Right lobe of liver (tissue), 6 donors: ENCODE data around the gene BPIFB6. TPM values are rescaled to one million over a fixed set of nuclear protein-coding genes. Genes with fewer than 3 reads are reported as not detected.

Source experiments
- ATAC-seq, 4 donors: fragments of 200-7000 bp; cut with Tn5 transposase; one replicate each; pipeline ENCODE4 v1.9.1; 2020; ENCODE audit warnings: mild to moderate bottlenecking in 4 of 4, moderate library complexity in 4 of 4
- DNase-seq, 3 donors: peaks; one replicate each; pipeline ENCODE4 v3.0.0-alpha.2; 2020
- H3K27ac ChIP-seq, 3 donors: fragments of 200-600 bp; one replicate each; pipeline ENCODE4 v1.8.0; 2022
- H3K27me3 ChIP-seq, 2 donors: fragments of 200-600 bp; one replicate each; pipeline ENCODE4 v1.8.0; 2022
- H3K36me3 ChIP-seq, 4 donors: fragments of 200-600 bp; sonication (generic) in 1 of 4; one replicate each; pipeline versions ENCODE4 v1.5.1 to v1.8.0; 2017 to 2022; ENCODE audit warnings: control low read depth in 1 of 4
- H3K4me1 ChIP-seq, 4 donors: fragments of 200-600 bp; sonication (generic) in 1 of 4; one replicate each; pipeline versions ENCODE4 v1.5.1 to v1.8.0; 2017 to 2022; ENCODE audit warnings: control low read depth in 1 of 4
- H3K4me3 ChIP-seq, 3 donors: fragments of 200-600 bp; one replicate each; pipeline ENCODE4 v1.8.0; 2022
- H3K9me3 ChIP-seq, 4 donors: fragments of 200-600 bp; sonication (generic) in 1 of 4; one replicate each; pipeline versions ENCODE4 v1.5.1 to v1.8.0; 2017 to 2022; ENCODE audit warnings: control low read depth in 1 of 4
- CTCF ChIP-seq, 4 donors: fragments of 200-600 bp in 3 of 4; fragments of 450-650 bp in 1 of 4; IDR thresholded peaks; one replicate each; pipeline versions ENCODE4 v1.5.1 to v1.8.0; 2016 to 2022; ENCODE audit warnings: antibody characterized with exemption in 4 of 4, mild to moderate bottlenecking in 2 of 4
- POLR2A ChIP-seq: fragments of 450-650 bp; IDR thresholded peaks from one replicate; pipeline ENCODE4 v1.6.1; 2017; ENCODE audit warnings: antibody characterized with exemption, mild to moderate bottlenecking
- WGBS: methylation state at CpG from one replicate; pipeline ENCODE4 v1.1.6; 2018; ENCODE audit warnings: low coverage, low lambda C conversion rate; ENCODE audit not compliant: insufficient coverage; ENCODE audit errors: missing lambda C conversion rate; 5-methylcytosine and 5-hydroxymethylcytosine counted together
- intact Hi-C, 2 donors: fragments of 100-400 bp; cut with DNase I; formaldehyde crosslinking; loops; one replicate each; pipeline versions ENCODE4 v1.11.2 to v1.14.1; 2022
- total RNA-seq, 6 experiments: library from RNA; depleted of rRNA in 2 of 6; stranded (reverse); fragments of >200 nt in 2 of 6; fragmentation: NEBNext Ultra II Directional in 3 of 6; extraction: Animal tissue kit (Norgen Biotek cat#: 25700) in 3 of 6; gene quantifications; one replicate each; pipeline versions ENCODE4 v1.1.0 to v1.2.4, GENCODE V29; 2016 to 2023
- donor health status: DM: no; HTN: yes; CAD: no.
- donor health status: DM: no; HTN: no; CAD: no.
- donor health status: DM: no; HTN: no; CAD: no.
- donor health status: DM: no; HTN: yes; CAD: no.
- donor health status: DM: no; HTN: yes; CAD: no.

BPIFB6 gene
- total RNA-seq, 6 experiments from 2014 or later = not detected

- no peak overlapping the region for H3K4me3 ChIP-seq
- no peak for DNase-seq
- H3K9me3 ChIP-seq = no peaks in the 10 kb centered on the region
- H3K27me3 ChIP-seq = no peaks in the 10 kb centered on the region
- ATAC-seq = no peak
- no peak overlapping the region for H3K27ac ChIP-seq
- TF ChIP-seq CTCF (IDR thresholded peaks at IDR 0.05) (no peak), POLR2A (no peak)
- intact Hi-C loops = loop anchor here in 1 of 2 donors (10.0 kb wide), 1 partner anchor 113 kb away; no protein-coding TSS in a partner anchor
- H3K4me1 ChIP-seq = no peaks in the 10 kb centered on the region
- WGBS = 83% methylated on average over 2 of the region's 3 CpGs
- H3K36me3 ChIP-seq = no peaks in the 10 kb centered on the region
Measured at GRCh38 chr20:33091693-33092092, 60.2 kb downstream of the BPIFB6 start.

- Histone ChIP-seq H3K4me1 (no peaks in the 10 kb centered on the region), H3K4me3 (no peak overlapping the region), H3K36me3 (no peaks in the 10 kb centered on the region), H3K27me3 (no peaks in the 10 kb centered on the region), H3K27ac (no peak overlapping the region), H3K9me3 (no peaks in the 10 kb centered on the region)
- no peak for ATAC-seq
- WGBS = 83% methylated on average over 3 of the region's 3 CpGs
- intact Hi-C loops = loop anchor here in 1 of 2 donors (10.0 kb wide), 1 partner anchor 112 kb away; no protein-coding TSS in a partner anchor
- TF ChIP-seq CTCF (IDR thresholded peaks at IDR 0.05) = no peak
- no peak for TF ChIP-seq POLR2A
- DNase-seq = no peak
Measured at GRCh38 chr20:33092361-33092760, 60.9 kb downstream of the BPIFB6 start.

GRCh38 chr20:33093074-33093473 lies 61.6 kb downstream of the BPIFB6 start:
- no peak for TF ChIP-seq CTCF (IDR thresholded peaks at IDR 0.05)
- no peak for TF ChIP-seq POLR2A
- Histone ChIP-seq H3K9me3 (no peaks in the 10 kb centered on the region), H3K36me3 (no peaks in the 10 kb centered on the region), H3K4me1 (no peaks in the 10 kb centered on the region), H3K4me3 (no peak overlapping the region), H3K27ac (no peak overlapping the region), H3K27me3 (no peaks in the 10 kb centered on the region)
- ATAC-seq = no peak
- intact Hi-C loops = loop anchor here in 1 of 2 donors (10.0 kb wide), 1 partner anchor 112 kb away; no protein-coding TSS in a partner anchor
- WGBS = 26% methylated on average over 1 of the region's 1 CpG
- DNase-seq = no peak

- intact Hi-C loops = loop anchor here in 1 of 2 donors (10.0 kb wide), 1 partner anchor 111 kb away; no protein-coding TSS in a partner anchor
- H3K36me3 ChIP-seq = no peaks in the 10 kb centered on the region
- no peak overlapping the region for H3K4me3 ChIP-seq
- no peaks in the 10 kb centered on the region for H3K4me1 ChIP-seq
- WGBS = 30% methylated on average over 1 of the region's 1 CpG
- no peak overlapping the region for H3K27ac ChIP-seq
- DNase-seq (no peak), ATAC-seq (no peak)
- no peaks in the 10 kb centered on the region for H3K9me3 ChIP-seq
- TF ChIP-seq POLR2A = no peak
- no peak for TF ChIP-seq CTCF (IDR thresholded peaks at IDR 0.05)
- no peaks in the 10 kb centered on the region for H3K27me3 ChIP-seq
Measured at GRCh38 chr20:33093582-33093981, 62.1 kb downstream of the BPIFB6 start.

Other genes starting within 250 kb of the BPIFB6 start
- 10 to 100 TPM in 5 of 6 experiments, 1 to 10 TPM in 1; 7.9 to 26.8 (median 16.1) TPM for gene MAPRE1, start 211.7 kb upstream of the BPIFB6 start, total RNA-seq
- gene EFCAB8, start 172.7 kb upstream of the BPIFB6 start, total RNA-seq = under 1 TPM in 4 of 6 experiments, not detected in 2; 0.17 to 0.22 (median 0.20) TPM
- not detected for gene SUN5, start 27.2 kb upstream of the BPIFB6 start, total RNA-seq
- under 1 TPM in 1 of 6 experiments, not detected in 5; 0.12 TPM for gene BPIFB2, start 23.9 kb upstream of the BPIFB6 start, total RNA-seq
- gene BPIFB3, start 22.3 kb downstream of the BPIFB6 start, total RNA-seq = not detected
- not detected for gene BPIFB4, start 48.0 kb downstream of the BPIFB6 start, total RNA-seq
- not detected for gene BPIFA2, start 136.5 kb downstream of the BPIFB6 start, total RNA-seq
- gene BPIFA3, start 185.7 kb downstream of the BPIFB6 start, total RNA-seq = not detected
- gene BPIFA1, start 204.3 kb downstream of the BPIFB6 start, total RNA-seq = not detected